Left lobe of liver (tissue), 2 donors: ENCODE measurements around the gene ARL4D. TPM values are rescaled to one million over a fixed set of nuclear protein-coding genes. Genes with fewer than 3 reads are reported as not detected.

Experiments
- ATAC-seq: fragments of 200-7000 bp; cut with Tn5 transposase; one replicate; pipeline ENCODE4 v1.9.1; 2020; ENCODE audit warnings: mild to moderate bottlenecking, moderate library complexity
- DNase-seq: peaks from one replicate; pipeline ENCODE4 v3.0.0-alpha.2; 2020; ENCODE audit warnings: low spot score
- total RNA-seq: library from RNA; stranded (reverse); gene quantifications from one replicate; pipeline ENCODE4 v1.2.1, GENCODE V29; 2021
- donor health status: DM: no; HTN: no; CAD: no; lungs with moderate emphysema.
- donor health status: DM: no; HTN: yes; CAD: no.

Gene ARL4D
- total RNA-seq, 1 donor from 2014 or later = 15.4 TPM

DNA sequence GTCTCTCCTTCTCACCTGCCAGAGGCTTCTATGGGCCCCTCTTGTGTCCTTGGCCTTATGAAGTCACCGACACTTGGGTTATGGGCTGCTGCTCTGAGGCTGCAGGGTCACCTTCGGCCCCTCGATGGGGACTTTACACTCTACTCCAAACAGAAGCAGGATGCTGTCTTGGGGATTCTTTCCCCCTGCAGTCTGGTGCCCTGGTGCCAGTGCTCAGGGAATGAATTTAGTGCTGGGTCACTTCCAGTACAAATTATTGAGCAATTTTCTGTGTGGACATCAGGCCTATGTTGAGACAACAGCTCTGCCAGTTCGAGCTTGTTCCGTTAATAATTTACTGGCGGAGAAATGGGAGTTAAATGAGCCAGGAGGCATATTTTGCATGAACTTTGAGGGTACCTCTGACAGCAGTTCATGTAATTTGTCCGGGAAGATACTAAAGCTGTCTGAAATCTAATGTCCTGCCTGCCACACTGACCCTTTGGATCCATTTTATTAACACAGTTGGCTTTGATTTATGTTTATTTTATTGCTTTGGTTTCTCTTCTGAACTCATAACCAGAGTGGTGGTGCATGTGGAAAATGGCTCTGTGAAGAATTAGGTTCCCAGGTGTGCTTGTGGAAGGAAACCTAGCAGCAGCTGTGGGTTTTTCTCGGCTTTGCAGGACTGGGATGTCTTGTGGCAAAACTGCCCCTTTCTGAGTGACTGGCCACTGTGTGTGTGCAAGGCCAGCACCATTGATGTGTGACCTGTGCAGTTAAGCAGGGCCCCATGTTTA is 50.9 kb downstream of the ARL4D start:
- DNase-seq (peak; percentile 78), ATAC-seq (peak; percentile 77)

Other genes starting within 250 kb of the ARL4D start
- 55.2 TPM for gene NBR1, start 227.8 kb upstream of the ARL4D start, total RNA-seq
- 2.1 TPM for gene TMEM106A, start 187.1 kb upstream of the ARL4D start, total RNA-seq
- not detected for gene CCDC200, start 170.4 kb upstream of the ARL4D start, total RNA-seq
- gene RNU2-1, start 165.0 kb upstream of the ARL4D start, total RNA-seq = 2,459 TPM
- 13.7 TPM for gene DHX8, start 85.0 kb downstream of the ARL4D start, total RNA-seq
- 0.65 TPM for gene ETV4, start 147.3 kb downstream of the ARL4D start, total RNA-seq